Endothelial cell of umbilical vein (primary cell): ENCODE results near the gene NAT10. TPM values are rescaled to one million over a fixed set of nuclear protein-coding genes. Genes with fewer than 3 reads are reported as not detected.

Experiments used
- BruUV-seq: library from RNA; stranded (reverse); fragments of 400-500 nt; replicated peaks from 2 replicates; lab custom pipeline; 2021; lab: Mats Ljungman, UMichigan
- CTCF ChIA-PET: fragments of 300-600, 350-600 bp; sonication (Branson Sonifier 250); formaldehyde crosslinking; loops from one replicate; lab custom pipeline; 2021; ENCODE audit warnings: antibody characterized with exemption, inconsistent platforms; lab: Charles Lee
- POLR2A ChIA-PET: fragments of 300-600, 350-600 bp; sonication (Branson Sonifier 250); formaldehyde crosslinking; loops from one replicate; lab custom pipeline; 2021; ENCODE audit warnings: antibody characterized with exemption, inconsistent platforms; lab: Charles Lee
- DNase-seq: peaks from one replicate; pipeline ENCODE4 v3.0.0-alpha.2; 2011; ENCODE audit warnings: low read depth, low spot score
- FAIRE-seq: peaks from 2 replicates; lab custom pipeline; 2011; peaks lifted over from hg19 to GRCh38; lab: Jason Lieb, UNC
- H2AFZ ChIP-seq: 2 replicates; pipeline ENCODE4 v1.6.0; 2012; ENCODE audit warnings: low read depth, low read length, control low read depth, inconsistent platforms
- H3K27ac ChIP-seq: 2 replicates; pipeline ENCODE4 v1.5.1; 2011; ENCODE audit warnings: low read depth, mild to moderate bottlenecking, control low read depth, low read length, moderate library complexity; ENCODE audit not compliant: insufficient read depth
- H3K27me3 ChIP-seq, 2 experiments: 2 replicates each; pipeline versions ENCODE4 v1.6.0 to v1.6.1; 2011; ENCODE audit warnings: low read length in 2 of 2, mixed read lengths in 1 of 2; ENCODE audit not compliant: control insufficient read depth in 2 of 2, insufficient read depth in 2 of 2
- H3K36me3 ChIP-seq, 2 experiments: 2 replicates in 1 of 2; 3 replicates in 1 of 2; pipeline ENCODE4 v1.5.1; 2011; ENCODE audit warnings: low read length in 2 of 2, mild to moderate bottlenecking in 1 of 2, moderate library complexity in 1 of 2; ENCODE audit not compliant: control insufficient read depth in 2 of 2, insufficient read depth in 2 of 2; ENCODE audit errors: extremely low read depth in 1 of 2
- H3K4me1 ChIP-seq: 3 replicates; pipeline ENCODE4 v1.5.1; 2011; ENCODE audit warnings: mild to moderate bottlenecking, low read length; ENCODE audit not compliant: control insufficient read depth, insufficient read depth; ENCODE audit errors: extremely low read depth
- H3K4me2 ChIP-seq: 2 replicates; pipeline ENCODE4 v1.6.1; 2011; ENCODE audit warnings: low read length, control low read depth, mixed read lengths; ENCODE audit not compliant: insufficient read depth
- H3K4me3 ChIP-seq, 3 experiments: fragments of 200-600 bp in 1 of 3; sonication (generic), shearing (Covaris generic) in 1 of 3; replicated peaks in 1 of 3; 2 replicates each; pipeline ENCODE4 v1.5.1; 2011 to 2016; ENCODE audit warnings: control low read depth in 3 of 3, low read length in 3 of 3, mild to moderate bottlenecking in 2 of 3, inconsistent platforms in 1 of 3, low read depth in 1 of 3, moderate library complexity in 1 of 3; ENCODE audit not compliant: insufficient read depth in 1 of 3
- H3K79me2 ChIP-seq: 2 replicates; pipeline ENCODE4 v1.6.0; 2012; ENCODE audit warnings: low read length, inconsistent platforms; ENCODE audit not compliant: control insufficient read depth, insufficient read depth
- H3K9ac ChIP-seq: replicated peaks from 2 replicates; pipeline ENCODE3; 2011; ENCODE audit warnings: low read length, control low read depth; ENCODE audit not compliant: insufficient read depth; ENCODE audit errors: extremely low read depth
- H3K9me1 ChIP-seq: replicated peaks from 3 replicates; pipeline ENCODE4 v1.6.0; 2011; ENCODE audit warnings: mild to moderate bottlenecking, low read length; ENCODE audit not compliant: control insufficient read depth, insufficient read depth; ENCODE audit errors: extremely low read depth
- H3K9me3 ChIP-seq: replicated peaks from 2 replicates; pipeline ENCODE4 v1.5.1; 2012; ENCODE audit warnings: low read length, inconsistent platforms; ENCODE audit not compliant: control insufficient read depth, insufficient read depth
- H4K20me1 ChIP-seq: replicated peaks from 2 replicates; pipeline ENCODE3; 2011; ENCODE audit warnings: mild to moderate bottlenecking, low read length; ENCODE audit not compliant: control insufficient read depth, insufficient read depth; ENCODE audit errors: extremely low read depth
- CTCF ChIP-seq, 2 donors: IDR thresholded peaks; 1 replicate in 1 of 2; 2 replicates in 1 of 2; pipeline ENCODE4 v1.5.1; 2011; ENCODE audit warnings: low read length in 2 of 2, mild to moderate bottlenecking in 2 of 2, moderate library complexity in 2 of 2, control low read depth in 1 of 2, inconsistent platforms in 1 of 2, low read depth in 1 of 2; ENCODE audit not compliant: insufficient read depth in 1 of 2; ENCODE audit errors: extremely low read depth in 1 of 2
- EZH2 ChIP-seq: IDR thresholded peaks from 2 replicates; pipeline ENCODE4 v1.6.1; 2012; ENCODE audit warnings: borderline replicate concordance, low read depth, mild to moderate bottlenecking, moderate library complexity, low read length, inconsistent platforms; ENCODE audit not compliant: severe bottlenecking
- FOS ChIP-seq: IDR thresholded peaks from 2 replicates; pipeline ENCODE4 v1.6.1; 2011; ENCODE audit warnings: mild to moderate bottlenecking, low read length, moderate library complexity, borderline replicate concordance; ENCODE audit not compliant: insufficient read depth
- GATA2 ChIP-seq: IDR thresholded peaks from 2 replicates; pipeline ENCODE4 v1.7.0; 2011; ENCODE audit warnings: low read depth, mild to moderate bottlenecking, moderate library complexity, mixed read lengths, low read length; ENCODE audit not compliant: insufficient read length, insufficient read depth
- JUN ChIP-seq: IDR thresholded peaks from 2 replicates; pipeline ENCODE4 v1.6.1; 2011; ENCODE audit warnings: borderline replicate concordance, low read depth; ENCODE audit not compliant: insufficient read length, insufficient read depth
- MYC ChIP-seq: IDR thresholded peaks from one replicate; pipeline ENCODE4 v1.6.1; 2011; ENCODE audit warnings: mild to moderate bottlenecking, low read depth, low read length
- POLR2A ChIP-seq: IDR thresholded peaks from 2 replicates; pipeline ENCODE4 v1.6.1; 2012; ENCODE audit warnings: low read depth, mild to moderate bottlenecking, control low read depth, low read length
- POLR2AphosphoS5 ChIP-seq: IDR thresholded peaks from 2 replicates; pipeline ENCODE4 v1.6.1; 2012; ENCODE audit warnings: low read depth, mild to moderate bottlenecking, control low read depth, low read length, moderate library complexity; ENCODE audit not compliant: insufficient read depth
- dilution Hi-C: fragments of 300-500 bp; cut with MboI; formaldehyde crosslinking; loops from one replicate; pipeline ENCODE4 v1.15.0; 2019; ENCODE audit warnings: low sequenced_read_pairs; ENCODE audit not compliant: extremely low pct_ligation_motif_present
- intact Hi-C: fragments of 100-400 bp; cut with micrococcal nuclease; formaldehyde crosslinking; loops from one replicate; pipeline ENCODE4 v1.10.0; 2022
- polyA plus RNA-seq, 4 experiments: library from polyadenylated mRNA; depleted of rRNA in 3 of 4; stranded (reverse) in 3 of 4; unstranded in 1 of 4; fragments of >200 nt; gene quantifications; 2 replicates each; pipeline versions ENCODE4 v1.2.1 to v1.2.3, GENCODE V29; 2011 to 2012; ENCODE audit warnings: missing spikeins in 1 of 4
- total RNA-seq: library from RNA; stranded (reverse); gene quantifications from 2 replicates; pipeline ENCODE4 v1.2.3, GENCODE V29; 2021
- TF ChIP-seq, protein P1 (sequence below): IDR thresholded peaks from 2 replicates; pipeline ENCODE4 v1.6.1; 2011; ENCODE audit not compliant: insufficient read depth, insufficient read length

The NAT10 gene
- total and polyA plus RNA-seq, 2 donors (not counting 3 experiments of a cell fraction or from before 2014, with no cell fraction given), result 32.0 to 57.6 TPM

GRCh38 chr11:34162856-34163255 lies 57.4 kb downstream of the NAT10 start:
- Histone ChIP-seq H3K4me3 (no peak overlapping the region), H3K36me3 (no peaks in the 10 kb centered on the region), H3K4me2 (no peak overlapping the region), H2AFZ (no peak overlapping the region), H3K9me3 (no peaks in the 10 kb centered on the region), H3K9me1 (no peaks in the 10 kb centered on the region), H3K27me3 (no peaks in the 10 kb centered on the region), H3K79me2 (no peaks in the 10 kb centered on the region), H4K20me1 (no peaks in the 10 kb centered on the region), H3K27ac (no peak overlapping the region), H3K9ac (no peak overlapping the region), H3K4me1 (no peaks in the 10 kb centered on the region)
- dilution Hi-C loops (no loop called here), intact Hi-C loops (no loop called here)
- FAIRE-seq, result no peak
- ChIA-PET POLR2A (no interaction called here), CTCF (no interaction called here)
- DNase-seq, result no peak
- no peak for TF ChIP-seq FOS
- no peak for TF ChIP-seq CTCF (IDR thresholded peaks at IDR 0.05; ENCODE audit: extremely low read depth in 1 of 2, insufficient read depth in 1 of 2, low read depth in 1 of 2, low read length in 2 of 2)
- TF ChIP-seq, protein P1, sequence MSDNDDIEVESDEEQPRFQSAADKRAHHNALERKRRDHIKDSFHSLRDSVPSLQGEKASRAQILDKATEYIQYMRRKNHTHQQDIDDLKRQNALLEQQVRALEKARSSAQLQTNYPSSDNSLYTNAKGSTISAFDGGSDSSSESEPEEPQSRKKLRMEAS, result no peak
- TF ChIP-seq JUN, result no peak
- no peak for TF ChIP-seq POLR2A
- no peak for TF ChIP-seq EZH2
- TF ChIP-seq MYC, result no peak
- no peak for TF ChIP-seq POLR2AphosphoS5
- no peak for TF ChIP-seq GATA2
- no TSS peak for BruUV-seq
